Subcutaneous adipose tissue (tissue), 4 donors: ENCODE data around the gene AKAP6. TPM values are rescaled to one million over a fixed set of nuclear protein-coding genes. Genes with fewer than 3 reads are reported as not detected.

Experiments used
- total RNA-seq, 4 donors: library from RNA; depleted of rRNA; stranded (reverse); fragments of >200 nt; gene quantifications; one replicate each; pipeline ENCODE4 v1.1.0, GENCODE V29; 2016
- TF ChIP-seq, protein P1 (sequence below): fragments of 450-650 bp; IDR thresholded peaks from one replicate; pipeline ENCODE4 v1.5.1; 2016; ENCODE audit warnings: low read depth, mild to moderate bottlenecking, control low read depth, antibody characterized with exemption, moderate library complexity

Gene AKAP6
- total RNA-seq, 4 donors from 2014 or later = 0.65 to 6.5 (median 1.2) TPM

- TF ChIP-seq, protein P1, sequence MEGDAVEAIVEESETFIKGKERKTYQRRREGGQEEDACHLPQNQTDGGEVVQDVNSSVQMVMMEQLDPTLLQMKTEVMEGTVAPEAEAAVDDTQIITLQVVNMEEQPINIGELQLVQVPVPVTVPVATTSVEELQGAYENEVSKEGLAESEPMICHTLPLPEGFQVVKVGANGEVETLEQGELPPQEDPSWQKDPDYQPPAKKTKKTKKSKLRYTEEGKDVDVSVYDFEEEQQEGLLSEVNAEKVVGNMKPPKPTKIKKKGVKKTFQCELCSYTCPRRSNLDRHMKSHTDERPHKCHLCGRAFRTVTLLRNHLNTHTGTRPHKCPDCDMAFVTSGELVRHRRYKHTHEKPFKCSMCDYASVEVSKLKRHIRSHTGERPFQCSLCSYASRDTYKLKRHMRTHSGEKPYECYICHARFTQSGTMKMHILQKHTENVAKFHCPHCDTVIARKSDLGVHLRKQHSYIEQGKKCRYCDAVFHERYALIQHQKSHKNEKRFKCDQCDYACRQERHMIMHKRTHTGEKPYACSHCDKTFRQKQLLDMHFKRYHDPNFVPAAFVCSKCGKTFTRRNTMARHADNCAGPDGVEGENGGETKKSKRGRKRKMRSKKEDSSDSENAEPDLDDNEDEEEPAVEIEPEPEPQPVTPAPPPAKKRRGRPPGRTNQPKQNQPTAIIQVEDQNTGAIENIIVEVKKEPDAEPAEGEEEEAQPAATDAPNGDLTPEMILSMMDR = no peak
Observed at GRCh38 chr14:32361674-32362073, 32.6 kb downstream of the AKAP6 start.

GRCh38 chr14:32363761-32364160 lies 34.7 kb downstream of the AKAP6 start:
- TF ChIP-seq, protein P1 = no peak

DNA sequence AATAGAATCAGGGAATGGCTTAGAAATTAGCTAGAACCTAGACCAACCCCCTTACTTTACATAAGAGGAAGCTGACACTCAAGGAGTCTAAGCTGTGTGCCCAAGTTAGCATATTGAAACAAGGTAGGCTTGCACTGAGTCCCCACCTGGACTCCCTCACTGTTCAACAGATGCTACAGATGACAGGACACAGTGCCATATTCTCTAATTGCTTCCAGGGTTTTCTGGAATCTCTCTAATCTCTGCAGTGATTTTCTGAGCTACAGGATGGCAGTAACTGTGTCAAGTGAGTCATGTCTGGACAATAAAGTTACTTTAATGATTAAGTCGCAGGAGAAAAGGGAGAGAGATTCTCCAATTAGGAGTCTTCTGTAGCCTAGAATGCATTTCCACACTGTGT lies 35.8 kb downstream of the AKAP6 start:
- TF ChIP-seq, protein P1 = no peak

DNA sequence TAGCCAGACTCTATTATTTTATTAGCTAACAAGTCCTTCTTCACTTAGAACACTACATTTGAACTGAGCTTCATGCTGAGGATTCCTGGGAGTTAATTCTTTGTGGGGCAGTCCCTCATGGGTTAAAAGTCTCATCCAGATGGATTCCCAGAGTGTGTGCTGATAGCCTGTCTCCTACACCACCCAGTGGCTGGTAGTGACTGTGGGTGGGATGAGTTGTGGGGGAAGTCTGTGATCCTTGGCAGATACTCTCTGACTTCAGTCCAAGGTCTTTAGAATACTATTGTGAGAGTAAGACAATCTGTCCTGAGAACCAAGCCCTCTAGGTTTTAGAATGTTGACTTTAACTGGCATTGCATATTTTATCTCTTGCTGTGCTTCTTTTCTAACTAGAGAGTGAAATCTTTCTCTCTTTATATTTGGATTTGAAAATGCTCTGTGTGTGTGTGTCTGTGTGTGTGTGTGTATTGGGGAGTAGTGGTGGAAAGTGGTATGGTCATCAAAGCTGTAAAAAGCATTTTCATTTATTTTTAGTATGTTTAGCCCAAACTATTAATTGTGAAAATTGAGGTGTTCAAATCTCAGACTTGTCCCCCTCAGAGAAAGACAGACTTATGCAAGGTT lies 37.3 kb downstream of the AKAP6 start:
- TF ChIP-seq, protein P1 = no peak

GRCh38 chr14:32366986-32367385 lies 37.9 kb downstream of the AKAP6 start:
- TF ChIP-seq, protein P1 = no peak

GRCh38 chr14:32367516-32367915 lies 38.4 kb downstream of the AKAP6 start:
- TF ChIP-seq, protein P1 = no peak

DNA sequence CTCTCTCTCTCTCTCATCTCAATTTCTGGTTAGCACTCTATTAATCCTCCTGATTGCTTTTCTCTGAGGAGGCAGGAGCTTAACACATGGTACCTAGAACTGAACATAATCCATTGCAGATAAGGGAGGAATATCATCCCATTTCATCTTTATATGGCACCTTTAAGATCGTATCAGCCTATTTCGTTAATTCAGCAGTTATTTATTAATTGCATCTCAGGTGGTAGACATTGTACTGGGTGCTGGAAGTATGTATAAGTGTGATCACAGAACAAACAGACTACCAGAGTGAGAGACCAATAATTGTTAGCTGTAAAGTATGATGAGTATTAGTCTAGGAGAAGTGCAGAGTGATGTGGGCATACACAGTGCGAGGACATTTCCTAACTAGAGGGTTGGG lies 39.0 kb downstream of the AKAP6 start:
- TF ChIP-seq, protein P1 = no peak
